IMR-90 (cell line): ENCODE data around the gene NAV2. TPM values are rescaled to one million over a fixed set of nuclear protein-coding genes. Genes with fewer than 3 reads are reported as not detected.

Source experiments
- ATAC-seq: fragments of 200-7000 bp; cut with Tn5 transposase; 2 replicates; pipeline ENCODE4 v1.9.1; 2020; ENCODE audit warnings: low read depth, mild to moderate bottlenecking, moderate library complexity
- BruUV-seq: library from RNA; stranded (reverse); fragments of 400-500 nt; replicated peaks from 2 replicates; lab custom pipeline; 2021; lab: Mats Ljungman, UMichigan
- CTCF ChIA-PET: fragments of 300-600 bp; formaldehyde crosslinking; extraction: SDS; loops from one replicate; lab custom pipeline; 2021; ENCODE audit warnings: antibody characterized with exemption; lab: Yijun Ruan, JAX
- POLR2A ChIA-PET: fragments of 300-600 bp; sonication (Branson Sonifier 250); formaldehyde crosslinking; loops from one replicate; lab custom pipeline; 2022; ENCODE audit warnings: antibody characterized with exemption; ENCODE audit not compliant: unreplicated experiment; lab: Charles Lee
- DNase-seq: peaks from one replicate; pipeline ENCODE4 v3.0.0; 2013
- H2AFZ ChIP-seq: replicated peaks from 2 replicates; pipeline ENCODE3; 2013; ENCODE audit warnings: low read length, mild to moderate bottlenecking; ENCODE audit not compliant: poor library complexity
- H2AK5ac ChIP-seq: 2 replicates; pipeline ENCODE4 v1.6.1; 2013; ENCODE audit warnings: low read depth, low read length, inconsistent platforms
- H2AK9ac ChIP-seq: replicated peaks from 2 replicates; pipeline ENCODE3; 2013; ENCODE audit warnings: mild to moderate bottlenecking, low read depth, low read length, moderate library complexity; ENCODE audit not compliant: poor library complexity
- H2BK120ac ChIP-seq: 2 replicates; pipeline ENCODE4 v1.6.1; 2013; ENCODE audit warnings: low read depth, low read length, inconsistent platforms
- H2BK15ac ChIP-seq: 3 replicates; pipeline ENCODE4 v1.6.1; 2013; ENCODE audit warnings: low read depth, low read length, inconsistent platforms
- H2BK20ac ChIP-seq: 2 replicates; pipeline ENCODE4 v1.6.1; 2013; ENCODE audit warnings: low read depth, mild to moderate bottlenecking, inconsistent platforms, low read length, moderate library complexity
- H2BK5ac ChIP-seq: 2 replicates; pipeline ENCODE4 v1.6.1; 2013; ENCODE audit warnings: mild to moderate bottlenecking, low read depth, low read length, inconsistent platforms; ENCODE audit not compliant: poor library complexity, severe bottlenecking
- H3K14ac ChIP-seq: replicated peaks from 2 replicates; pipeline ENCODE4 v1.6.1; 2013; ENCODE audit warnings: low read depth, low read length, inconsistent platforms
- H3K18ac ChIP-seq: 2 replicates; pipeline ENCODE4 v1.6.1; 2013; ENCODE audit warnings: low read depth, low read length, control low read depth
- H3K23ac ChIP-seq: 2 replicates; pipeline ENCODE4 v1.6.1; 2013; ENCODE audit warnings: low read depth, low read length, inconsistent platforms
- H3K27ac ChIP-seq: 2 replicates; pipeline ENCODE4 v1.5.1; 2013; ENCODE audit warnings: mild to moderate bottlenecking, control low read depth, low read length; ENCODE audit not compliant: insufficient read depth
- H3K27me3 ChIP-seq: 2 replicates; pipeline ENCODE4 v1.6.1; 2013; ENCODE audit warnings: low read length; ENCODE audit not compliant: control insufficient read depth, insufficient read depth
- H3K36me3 ChIP-seq: 2 replicates; pipeline ENCODE4 v1.6.1; 2013; ENCODE audit warnings: low read length, mixed read lengths; ENCODE audit not compliant: control insufficient read depth, insufficient read depth
- H3K4ac ChIP-seq: 2 replicates; pipeline ENCODE4 v1.6.1; 2013; ENCODE audit warnings: low read depth, low read length, inconsistent platforms
- H3K4me1 ChIP-seq: 2 replicates; pipeline ENCODE4 v1.6.1; 2013; ENCODE audit warnings: low read length, mixed read lengths; ENCODE audit not compliant: control insufficient read depth, insufficient read depth
- H3K4me2 ChIP-seq: 2 replicates; pipeline ENCODE4 v1.6.1; 2013; ENCODE audit warnings: low read depth, mild to moderate bottlenecking, control low read depth, low read length, moderate library complexity
- H3K4me3 ChIP-seq: 2 replicates; pipeline ENCODE4 v1.5.1; 2013; ENCODE audit warnings: low read depth, mild to moderate bottlenecking, control low read depth, low read length, moderate library complexity; ENCODE audit not compliant: insufficient read depth
- H3K56ac ChIP-seq: 2 replicates; pipeline ENCODE4 v1.6.1; 2013; ENCODE audit warnings: low read length, inconsistent platforms; ENCODE audit not compliant: insufficient read depth; ENCODE audit errors: extremely low read depth
- H3K79me1 ChIP-seq, 2 experiments: 2 replicates each; pipeline ENCODE4 v1.6.1; 2013; ENCODE audit warnings: low read length in 2 of 2, inconsistent platforms in 1 of 2, low read depth in 1 of 2
- H3K9ac ChIP-seq: 2 replicates; pipeline ENCODE4 v1.6.1; 2013; ENCODE audit warnings: low read depth, low read length, control low read depth
- H3K9me1 ChIP-seq: 2 replicates; pipeline ENCODE4 v1.6.1; 2013; ENCODE audit warnings: low read length, inconsistent platforms; ENCODE audit not compliant: insufficient read depth
- H3K9me3 ChIP-seq: 2 replicates; pipeline ENCODE4 v1.6.1; 2013; ENCODE audit warnings: low read length; ENCODE audit not compliant: control insufficient read depth, insufficient read depth
- H4K20me1 ChIP-seq: 2 replicates; pipeline ENCODE4 v1.6.1; 2013; ENCODE audit warnings: low read length, inconsistent platforms; ENCODE audit not compliant: insufficient read depth
- H4K5ac ChIP-seq: 2 replicates; pipeline ENCODE4 v1.6.1; 2013; ENCODE audit warnings: mild to moderate bottlenecking, low read depth, low read length, control low read depth
- H4K8ac ChIP-seq, 2 experiments: 2 replicates each; pipeline ENCODE4 v1.6.1; 2013; ENCODE audit warnings: low read depth in 2 of 2, low read length in 2 of 2, control low read depth in 1 of 2, inconsistent platforms in 1 of 2
- H4K91ac ChIP-seq: 2 replicates; pipeline ENCODE4 v1.6.1; 2013; ENCODE audit warnings: low read depth, low read length, inconsistent platforms; ENCODE audit not compliant: insufficient read depth
- CEBPB ChIP-seq: IDR thresholded peaks from 2 replicates; pipeline ENCODE4 v1.6.1; 2012; ENCODE audit warnings: low read depth, low read length, improper control_type of control experiment
- ELK1 ChIP-seq: fragments of 150-350 bp; IDR thresholded peaks from 2 replicates; pipeline ENCODE4 v1.6.1; 2016; ENCODE audit warnings: low read depth, mild to moderate bottlenecking, low read length, moderate library complexity, borderline replicate concordance
- NFE2L2 ChIP-seq: fragments of 150-350 bp; IDR thresholded peaks from 2 replicates; pipeline ENCODE4 v1.6.1; 2016; ENCODE audit warnings: low read depth, mild to moderate bottlenecking, low read length
- RAD21 ChIP-seq: IDR thresholded peaks from 2 replicates; pipeline ENCODE4 v1.6.1; 2012; ENCODE audit warnings: low read length, improper control_type of control experiment
- RCOR1 ChIP-seq: IDR thresholded peaks from 2 replicates; pipeline ENCODE4 v1.6.1; 2012; ENCODE audit warnings: mild to moderate bottlenecking, low read length, improper control_type of control experiment; ENCODE audit not compliant: insufficient replicate concordance
- SMC3 ChIP-seq: fragments of 150-350 bp; IDR thresholded peaks from 2 replicates; pipeline ENCODE4 v1.6.1; 2016; ENCODE audit warnings: low read depth, mild to moderate bottlenecking, antibody characterized with exemption, low read length, moderate library complexity
- USF2 ChIP-seq: fragments of 150-350 bp; IDR thresholded peaks from 2 replicates; pipeline ENCODE4 v1.6.1; 2017; ENCODE audit warnings: mild to moderate bottlenecking, antibody characterized with exemption, low read length, low read depth
- WGBS, 2 experiments: methylation state at CpG; one replicate each; pipeline versions ENCODE4 v1.1.5 to v1.1.7; 2013; ENCODE audit warnings: missing lambda C conversion rate in 2 of 2; ENCODE audit not compliant: insufficient read length in 1 of 2; ENCODE audit errors: extremely low coverage in 2 of 2; 5-methylcytosine and 5-hydroxymethylcytosine counted together
- dilution Hi-C: fragments of 300-500 bp; cut with HindIII; formaldehyde crosslinking; loops from one replicate; pipeline ENCODE4 v1.14.3; 2018; ENCODE audit warnings: low sequenced_read_pairs; ENCODE audit not compliant: unreplicated experiment
- in situ Hi-C: fragments of 300-500 bp; cut with MboI; formaldehyde crosslinking; loops from 3 replicates; pipeline ENCODE4 v1.14.3; 2019; ENCODE audit warnings: low sequenced_read_pairs, inconsistent platforms, mixed read lengths
- intact Hi-C: fragments of 100-400 bp; cut with micrococcal nuclease; formaldehyde crosslinking; loops from 2 replicates; pipeline ENCODE4 v1.10.0; 2022
- polyA plus RNA-seq, 3 experiments: library from polyadenylated mRNA; depleted of rRNA; stranded (reverse); fragments of >200 nt; gene quantifications; 2 replicates each; pipeline ENCODE4 v1.2.3, GENCODE V29; 2012; ENCODE audit warnings: low replicate concordance in 1 of 3
- total RNA-seq: library from RNA; depleted of rRNA; stranded (reverse); fragments of >200 nt; gene quantifications from 2 replicates; pipeline ENCODE4 v1.2.3, GENCODE V29; 2012

Gene NAV2
- total and polyA plus RNA-seq, 2 of the 4 experiments (the other 2 are of a cell fraction), result 4.5 to 12.6 TPM

DNA sequence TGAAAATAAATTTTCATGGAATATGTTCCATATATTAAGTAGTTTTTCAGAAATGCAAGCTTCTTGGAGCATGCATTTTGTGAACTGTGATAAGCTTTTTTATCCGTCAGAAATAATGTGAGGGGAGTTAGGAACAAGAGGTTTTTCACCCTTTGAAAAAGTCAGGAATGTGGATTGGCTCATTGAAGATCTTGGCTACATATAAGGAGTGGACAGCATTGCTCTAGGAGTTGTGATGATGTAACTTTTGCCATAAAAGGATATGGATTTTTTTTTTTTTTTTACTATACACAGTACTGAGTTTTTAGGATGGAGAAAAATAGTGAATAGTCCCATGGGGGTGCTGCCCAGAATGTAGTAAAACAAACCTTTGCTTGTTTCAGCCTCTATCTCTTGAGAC, 180.2 kb downstream of the NAV2 start:
- POLR2A ChIA-PET, result no interaction called here
- Histone ChIP-seq H4K20me1 (peaks cover 8% of the 10 kb centered on the region; the same call in 1 of the 2 replicates), H3K4me1 (peaks cover 13% of the 10 kb centered on the region), H3K9ac (no peak overlapping the region), H4K91ac (no peak overlapping the region), H3K18ac (no peak overlapping the region), H2AK5ac (no peak overlapping the region), H3K23ac (no peak overlapping the region), H3K79me1 (peaks cover 3 to 5% of the 10 kb centered on the region in 2 experiments; a peak in 2 of 4 replicates), H2BK20ac (no peak overlapping the region), H3K14ac (no peak overlapping the region), H2AK9ac (no peak overlapping the region), H3K27ac (no peak overlapping the region), H3K56ac (no peak overlapping the region), H4K5ac (no peak overlapping the region), H3K9me3 (no peaks in the 10 kb centered on the region), H3K4me2 (no peak overlapping the region), H3K27me3 (no peaks in the 10 kb centered on the region), H2BK5ac (no peak overlapping the region), H4K8ac (no peak overlapping the region), H3K4me3 (no peak overlapping the region), H3K9me1 (peaks cover 10% of the 10 kb centered on the region; the same call in 1 of the 2 replicates), H3K4ac (no peak overlapping the region), H2BK15ac (no peak overlapping the region), H2BK120ac (no peak overlapping the region), H2AFZ (no peak overlapping the region), H3K36me3 (peaks cover 8% of the 10 kb centered on the region)
- intact Hi-C loops (no loop called here), in situ Hi-C loops (no loop called here), dilution Hi-C loops (no loop called here)
- ATAC-seq (no peak), DNase-seq (peak; percentile 41)
- no TSS peak for BruUV-seq
- no peak for TF ChIP-seq USF2
- no peak for TF ChIP-seq NFE2L2
- TF ChIP-seq CEBPB, result peak; percentile 59
- no peak for TF ChIP-seq RCOR1
- no peak for TF ChIP-seq SMC3
- no peak for TF ChIP-seq ELK1
- no peak for TF ChIP-seq RAD21
- CTCF ChIA-PET, result no interaction called here
- no CpG with 5 or more reads among the region's 1 CpG for WGBS, 2 experiments
